ENCODE measurements around the gene STK24. TPM values are rescaled to one million over a fixed set of nuclear protein-coding genes. Genes with fewer than 3 reads are reported as not detected.

STK24 gene
- total and polyA plus RNA-seq, 7 donors, result 27.2 to 58.1 (median 34.3) TPM

DNA sequence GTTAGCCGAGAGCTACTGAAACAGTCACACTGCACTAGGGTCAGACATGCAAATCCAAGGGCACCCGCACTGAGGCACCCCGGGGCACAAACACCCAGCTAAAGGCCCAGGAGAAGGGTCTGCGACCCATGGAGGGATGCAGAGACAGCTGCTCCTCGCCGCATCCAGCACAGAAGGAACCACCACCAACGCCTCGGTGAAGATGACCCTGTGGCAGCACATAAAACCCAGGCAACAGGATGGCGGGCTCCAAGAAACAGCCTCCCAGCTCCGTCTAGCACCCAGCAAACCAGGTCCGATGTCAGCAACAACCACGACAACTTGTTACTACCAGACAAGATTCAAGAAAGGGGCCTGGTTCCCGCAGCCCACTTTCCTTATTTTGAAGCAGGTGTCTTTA is 82.1 kb downstream of the STK24 start:
- H3K4me1 ChIP-seq, result peaks cover 38% of the 10 kb centered on the region
- H3K27ac ChIP-seq, result no peak overlapping the region

DNA sequence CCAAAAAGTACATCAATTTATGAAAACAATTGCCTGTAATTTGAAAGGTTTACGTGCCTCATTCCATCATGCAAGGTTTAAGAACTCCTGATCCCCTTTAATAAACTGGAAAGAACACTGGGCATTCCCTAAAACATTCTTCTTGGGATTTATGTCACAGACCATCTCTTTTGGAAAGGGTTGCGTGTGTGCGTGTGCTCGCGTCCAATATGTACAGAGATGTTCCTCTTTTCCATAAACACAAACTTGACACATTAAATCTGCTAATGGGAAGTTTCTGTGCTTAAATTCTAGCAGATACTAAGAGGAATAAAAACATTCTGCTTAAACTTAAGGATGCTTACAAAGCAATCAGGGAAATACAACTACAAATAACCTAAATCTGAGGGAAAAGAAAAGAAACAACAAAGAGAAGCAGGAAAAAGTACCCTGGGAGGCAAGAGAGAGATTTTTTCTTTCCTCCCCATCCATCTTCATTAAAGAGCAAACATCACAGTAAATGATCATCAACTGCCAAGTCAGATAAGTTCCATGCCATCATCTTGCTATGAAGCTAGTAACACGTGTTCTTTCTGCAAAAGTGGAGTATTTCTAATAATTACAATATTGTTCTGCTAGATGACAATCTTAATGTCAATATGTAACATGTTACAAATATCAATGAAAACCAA is 83.7 kb downstream of the STK24 start:
- no peak overlapping the region for H3K27ac ChIP-seq
- TF ChIP-seq, protein P1, sequence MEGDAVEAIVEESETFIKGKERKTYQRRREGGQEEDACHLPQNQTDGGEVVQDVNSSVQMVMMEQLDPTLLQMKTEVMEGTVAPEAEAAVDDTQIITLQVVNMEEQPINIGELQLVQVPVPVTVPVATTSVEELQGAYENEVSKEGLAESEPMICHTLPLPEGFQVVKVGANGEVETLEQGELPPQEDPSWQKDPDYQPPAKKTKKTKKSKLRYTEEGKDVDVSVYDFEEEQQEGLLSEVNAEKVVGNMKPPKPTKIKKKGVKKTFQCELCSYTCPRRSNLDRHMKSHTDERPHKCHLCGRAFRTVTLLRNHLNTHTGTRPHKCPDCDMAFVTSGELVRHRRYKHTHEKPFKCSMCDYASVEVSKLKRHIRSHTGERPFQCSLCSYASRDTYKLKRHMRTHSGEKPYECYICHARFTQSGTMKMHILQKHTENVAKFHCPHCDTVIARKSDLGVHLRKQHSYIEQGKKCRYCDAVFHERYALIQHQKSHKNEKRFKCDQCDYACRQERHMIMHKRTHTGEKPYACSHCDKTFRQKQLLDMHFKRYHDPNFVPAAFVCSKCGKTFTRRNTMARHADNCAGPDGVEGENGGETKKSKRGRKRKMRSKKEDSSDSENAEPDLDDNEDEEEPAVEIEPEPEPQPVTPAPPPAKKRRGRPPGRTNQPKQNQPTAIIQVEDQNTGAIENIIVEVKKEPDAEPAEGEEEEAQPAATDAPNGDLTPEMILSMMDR (IDR thresholded peaks at IDR 0.05), result no peak
- no peaks in the 10 kb centered on the region for H3K27me3 ChIP-seq (ENCODE audit: insufficient read depth in 3 of 3, low read length in 2 of 3)
- ATAC-seq, result no peak
- no peaks in the 10 kb centered on the region for H3K36me3 ChIP-seq (ENCODE audit: insufficient read depth in 1 of 2, low read depth in 1 of 2)
- intact Hi-C loops (cut with DNase I), result no loop called here
- no peak for DNase-seq
- no peak overlapping the region for H3K4me3 ChIP-seq
- 77 to 88% (median 82%) methylated on average over 6 of the region's 6 CpGs for WGBS, 3 donors
- H3K9me3 ChIP-seq, result no peaks in the 10 kb centered on the region
- peaks cover 47% of the 10 kb centered on the region for H3K4me1 ChIP-seq

More for the DNA sequence above, 82.1 kb downstream of the STK24 start:
- DNase-seq (no peak), ATAC-seq (no peak)
- intact Hi-C loops (cut with DNase I), result no loop called here
- Histone ChIP-seq H3K9me3 (no peaks in the 10 kb centered on the region), H3K4me3 (no peak overlapping the region), H3K27me3 (ENCODE audit: insufficient read depth in 3 of 3, low read length in 2 of 3) (no peaks in the 10 kb centered on the region), H3K36me3 (ENCODE audit: insufficient read depth in 1 of 2, low read depth in 1 of 2) (no peaks in the 10 kb centered on the region)
- TF ChIP-seq, protein P1 (IDR thresholded peaks at IDR 0.05), result no peak
- WGBS, 3 donors, result 74 to 89% (median 84%) methylated on average over 13 of the region's 13 CpGs

DNA sequence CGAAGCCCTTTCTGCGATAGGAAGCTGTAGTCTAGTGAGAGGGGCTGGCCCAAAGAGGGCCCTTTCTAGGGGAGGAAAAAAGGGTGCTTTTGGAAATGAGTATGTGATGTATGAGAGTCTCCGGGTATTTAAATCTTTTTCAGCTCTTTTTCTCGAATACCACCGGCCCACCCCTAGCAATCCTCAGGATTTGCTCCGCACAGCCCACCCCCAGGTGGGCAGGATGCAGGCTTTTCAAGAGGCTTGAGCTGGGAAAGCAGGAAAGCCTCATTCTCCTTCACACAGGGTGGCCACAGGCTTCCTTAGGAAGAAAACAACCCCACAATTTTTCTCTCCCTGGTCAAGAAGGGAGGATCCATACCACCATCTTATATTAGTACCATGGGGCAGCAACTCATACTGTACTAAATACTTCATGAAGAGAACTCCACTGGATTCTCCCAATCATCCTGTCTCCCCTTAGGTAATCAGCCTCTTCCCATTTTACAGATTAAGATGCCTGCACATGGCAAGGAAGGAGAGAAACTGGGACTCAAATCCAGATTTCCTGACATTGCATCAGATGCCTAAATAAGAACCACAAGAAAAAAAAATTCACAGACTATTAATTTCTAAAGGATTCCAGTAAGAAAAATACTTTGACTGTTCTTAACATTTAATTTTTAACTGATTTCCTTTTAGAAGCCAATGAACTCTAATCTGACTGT is 84.4 kb downstream of the STK24 start:
- no peak for DNase-seq
- Histone ChIP-seq H3K27me3 (ENCODE audit: insufficient read depth in 3 of 3, low read length in 2 of 3) (no peaks in the 10 kb centered on the region), H3K36me3 (ENCODE audit: insufficient read depth in 1 of 2, low read depth in 1 of 2) (no peaks in the 10 kb centered on the region), H3K4me1 (peaks cover 47% of the 10 kb centered on the region), H3K4me3 (no peak overlapping the region), H3K9me3 (no peaks in the 10 kb centered on the region), H3K27ac (no peak overlapping the region)
- TF ChIP-seq, protein P1 (IDR thresholded peaks at IDR 0.05), result no peak
- intact Hi-C loops (cut with DNase I), result no loop called here
- ATAC-seq, result no peak
- 81 to 85% (median 83%) methylated on average over 6 of the region's 6 CpGs for WGBS, 3 donors

DNA sequence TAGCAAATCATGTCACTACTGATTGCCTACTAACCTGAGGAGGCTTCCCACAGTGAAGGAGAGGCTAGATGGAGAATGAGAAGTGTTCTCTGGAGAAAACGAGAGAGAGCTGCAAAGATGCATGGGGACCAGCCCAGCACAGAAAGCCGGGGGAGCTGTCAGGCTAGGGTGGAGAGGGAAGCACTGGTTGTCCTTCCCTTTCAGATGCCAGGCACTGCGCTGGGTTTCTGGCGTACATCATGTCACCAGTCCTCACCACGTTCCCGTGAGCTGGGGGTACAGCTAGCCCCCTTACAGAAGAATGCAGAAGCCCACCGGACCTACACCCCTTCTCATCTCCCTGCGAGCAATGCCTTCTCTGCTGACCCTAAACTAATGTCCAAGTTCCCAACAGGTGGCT is 86.0 kb downstream of the STK24 start:
- intact Hi-C loops (cut with DNase I), result no loop called here
- H3K36me3 ChIP-seq (ENCODE audit: insufficient read depth in 1 of 2, low read depth in 1 of 2), result no peaks in the 10 kb centered on the region
- 72 to 80% (median 74%) methylated on average over 8 of the region's 8 CpGs for WGBS, 3 donors
- no peak for DNase-seq
- peaks cover 36% of the 10 kb centered on the region for H3K4me1 ChIP-seq
- TF ChIP-seq, protein P1 (IDR thresholded peaks at IDR 0.05), result no peak
- no peak for ATAC-seq
- no peaks in the 10 kb centered on the region for H3K27me3 ChIP-seq (ENCODE audit: insufficient read depth in 3 of 3, low read length in 2 of 3)
- no peaks in the 10 kb centered on the region for H3K9me3 ChIP-seq
- no peak overlapping the region for H3K27ac ChIP-seq
- H3K4me3 ChIP-seq, result no peak overlapping the region
